ENCODE results near the gene ATP6V1G1.

GRCh38 chr9:114643001-114643400, 55.4 kb downstream of the ATP6V1G1 start:
- TF ChIP-seq POLR2A (IDR thresholded peaks at IDR 0.05) (no peak), CTCF (IDR thresholded peaks at IDR 0.05 in 8 of 11, conservative IDR thresholded peaks at IDR 0.05 in 3 of 11) (no peak), POLR2AphosphoS5 (IDR thresholded peaks at IDR 0.05) (no peak)
